Measurements from ENCODE around the gene ZCCHC17.

Gene ZCCHC17

GRCh38 chr1:31324992-31325391 is 28.2 kb downstream of the ZCCHC17 start:
- TF ChIP-seq, protein P1, sequence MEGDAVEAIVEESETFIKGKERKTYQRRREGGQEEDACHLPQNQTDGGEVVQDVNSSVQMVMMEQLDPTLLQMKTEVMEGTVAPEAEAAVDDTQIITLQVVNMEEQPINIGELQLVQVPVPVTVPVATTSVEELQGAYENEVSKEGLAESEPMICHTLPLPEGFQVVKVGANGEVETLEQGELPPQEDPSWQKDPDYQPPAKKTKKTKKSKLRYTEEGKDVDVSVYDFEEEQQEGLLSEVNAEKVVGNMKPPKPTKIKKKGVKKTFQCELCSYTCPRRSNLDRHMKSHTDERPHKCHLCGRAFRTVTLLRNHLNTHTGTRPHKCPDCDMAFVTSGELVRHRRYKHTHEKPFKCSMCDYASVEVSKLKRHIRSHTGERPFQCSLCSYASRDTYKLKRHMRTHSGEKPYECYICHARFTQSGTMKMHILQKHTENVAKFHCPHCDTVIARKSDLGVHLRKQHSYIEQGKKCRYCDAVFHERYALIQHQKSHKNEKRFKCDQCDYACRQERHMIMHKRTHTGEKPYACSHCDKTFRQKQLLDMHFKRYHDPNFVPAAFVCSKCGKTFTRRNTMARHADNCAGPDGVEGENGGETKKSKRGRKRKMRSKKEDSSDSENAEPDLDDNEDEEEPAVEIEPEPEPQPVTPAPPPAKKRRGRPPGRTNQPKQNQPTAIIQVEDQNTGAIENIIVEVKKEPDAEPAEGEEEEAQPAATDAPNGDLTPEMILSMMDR (conservative IDR thresholded peaks at IDR 0.05; ENCODE audit: low read depth, low read length): no peak
- H2AFZ ChIP-seq (ENCODE audit: low read depth): no peak overlapping the region
- no peaks in the 10 kb centered on the region for H3K27me3 ChIP-seq (ENCODE audit: insufficient read depth, low read depth)
- H3K4me1 ChIP-seq (ENCODE audit: low read depth, poor library complexity, severe bottlenecking): no peaks in the 10 kb centered on the region
- H3K36me3 ChIP-seq (ENCODE audit: insufficient read depth): no peaks in the 10 kb centered on the region
- no peak overlapping the region for H3K4me2 ChIP-seq
- no peaks in the 10 kb centered on the region for H3K79me2 ChIP-seq (ENCODE audit: insufficient read depth, low read depth)
- H3K27ac ChIP-seq: no peak overlapping the region
- no peak overlapping the region for H3K4me3 ChIP-seq (IDR thresholded peaks at IDR 0.05; ENCODE audit: insufficient read depth, low read depth, low read length)
- H4K20me1 ChIP-seq (ENCODE audit: insufficient read depth): no peaks in the 10 kb centered on the region
- no peak overlapping the region for H3K9ac ChIP-seq

DNA sequence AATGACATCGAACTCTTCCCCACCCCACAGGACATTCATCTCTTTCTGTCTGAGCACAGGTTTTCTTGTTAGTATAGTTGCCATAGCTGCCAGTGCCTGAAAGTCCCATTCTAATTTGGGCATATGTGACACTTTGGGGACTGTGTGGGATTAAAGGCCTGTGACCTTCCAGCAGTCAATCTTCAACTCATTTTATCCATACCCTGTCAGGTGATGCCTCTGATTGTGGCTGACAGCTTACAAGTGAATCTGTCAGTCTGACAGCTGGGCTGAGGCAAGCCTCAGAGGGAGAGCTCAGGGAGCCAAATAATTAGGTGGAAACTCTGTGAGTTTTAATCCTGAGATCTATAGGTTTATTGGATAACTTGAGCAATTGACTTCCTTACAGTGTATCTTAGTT is 29.6 kb downstream of the ZCCHC17 start:
- no peaks in the 10 kb centered on the region for H3K36me3 ChIP-seq (ENCODE audit: insufficient read depth)
- H4K20me1 ChIP-seq (ENCODE audit: insufficient read depth): no peaks in the 10 kb centered on the region
- no peak overlapping the region for H2AFZ ChIP-seq (ENCODE audit: low read depth)
- no peak overlapping the region for H3K4me2 ChIP-seq
- no peaks in the 10 kb centered on the region for H3K4me1 ChIP-seq (ENCODE audit: low read depth, poor library complexity, severe bottlenecking)
- no peak overlapping the region for H3K27ac ChIP-seq
- H3K79me2 ChIP-seq (ENCODE audit: insufficient read depth, low read depth): no peaks in the 10 kb centered on the region
- TF ChIP-seq, protein P1 (conservative IDR thresholded peaks at IDR 0.05; ENCODE audit: low read depth, low read length): no peak
- no peak overlapping the region for H3K4me3 ChIP-seq (IDR thresholded peaks at IDR 0.05; ENCODE audit: insufficient read depth, low read depth, low read length)
- H3K27me3 ChIP-seq (ENCODE audit: insufficient read depth, low read depth): no peaks in the 10 kb centered on the region
- H3K9ac ChIP-seq: no peak overlapping the region

GRCh38 chr1:31327381-31327780 is 30.5 kb downstream of the ZCCHC17 start:
- H4K20me1 ChIP-seq (ENCODE audit: insufficient read depth): no peaks in the 10 kb centered on the region
- no peaks in the 10 kb centered on the region for H3K79me2 ChIP-seq (ENCODE audit: insufficient read depth, low read depth)
- no peak overlapping the region for H2AFZ ChIP-seq (ENCODE audit: low read depth)
- H3K27me3 ChIP-seq (ENCODE audit: insufficient read depth, low read depth): no peaks in the 10 kb centered on the region
- no peak overlapping the region for H3K9ac ChIP-seq
- no peak overlapping the region for H3K4me2 ChIP-seq
- no peaks in the 10 kb centered on the region for H3K36me3 ChIP-seq (ENCODE audit: insufficient read depth)
- no peak overlapping the region for H3K27ac ChIP-seq
- no peak overlapping the region for H3K4me3 ChIP-seq (IDR thresholded peaks at IDR 0.05; ENCODE audit: insufficient read depth, low read depth, low read length)
- TF ChIP-seq, protein P1 (conservative IDR thresholded peaks at IDR 0.05; ENCODE audit: low read depth, low read length): no peak
- H3K4me1 ChIP-seq (ENCODE audit: low read depth, poor library complexity, severe bottlenecking): no peaks in the 10 kb centered on the region

DNA sequence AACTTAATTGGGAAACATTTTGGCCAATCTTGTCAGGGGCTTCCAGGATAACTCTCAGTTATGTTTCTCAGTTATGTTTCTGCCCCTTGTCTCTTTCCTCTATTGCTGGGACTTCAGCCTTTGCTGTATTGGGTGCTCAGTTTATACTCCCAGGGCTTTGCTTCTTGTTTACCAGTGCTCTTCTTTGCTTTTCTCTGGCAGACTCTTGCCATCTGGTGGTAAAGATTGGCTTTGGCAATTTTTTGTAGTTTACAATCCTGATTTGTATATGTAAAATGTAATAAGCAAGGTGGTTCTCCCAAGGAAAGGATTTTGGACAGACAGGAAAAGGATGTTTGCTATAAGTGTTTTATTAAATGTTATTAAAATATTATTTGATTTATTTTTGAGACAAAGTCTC is 38.2 kb downstream of the ZCCHC17 start:
- Histone ChIP-seq H3K79me2 (ENCODE audit: insufficient read depth, low read depth) (no peaks in the 10 kb centered on the region), H3K4me3 (IDR thresholded peaks at IDR 0.05; ENCODE audit: insufficient read depth, low read depth, low read length) (no peak overlapping the region), H3K27me3 (ENCODE audit: insufficient read depth, low read depth) (no peaks in the 10 kb centered on the region), H3K27ac (no peak overlapping the region), H3K4me2 (no peak overlapping the region), H3K9ac (no peak overlapping the region), H2AFZ (ENCODE audit: low read depth) (no peak overlapping the region), H4K20me1 (ENCODE audit: insufficient read depth) (no peaks in the 10 kb centered on the region), H3K4me1 (ENCODE audit: low read depth, poor library complexity, severe bottlenecking) (peaks cover 8% of the 10 kb centered on the region), H3K36me3 (ENCODE audit: insufficient read depth) (no peaks in the 10 kb centered on the region)
- TF ChIP-seq, protein P1 (conservative IDR thresholded peaks at IDR 0.05; ENCODE audit: low read depth, low read length): peak; percentile 52; the same call in 1 of the 2 replicates

Data from KMS-11 (cell line).